Stimulated activated CD4-positive, alpha-beta T cell treated with anti-CD3 and anti-CD28 coated beads, Interleukin-4, amount 100 ng/mL, for 1 hour (primary cell): ENCODE results near the gene U2AF2.
"Not testable (repeated sequence)": the region's sequence is repeated elsewhere in the genome, so short reads cannot be mapped to it uniquely, and the experiment has no call there.

Experiments
- DNase-seq: peaks from one replicate; pipeline ENCODE4 v3.0.0-alpha.2; 2020

U2AF2 gene

DNA sequence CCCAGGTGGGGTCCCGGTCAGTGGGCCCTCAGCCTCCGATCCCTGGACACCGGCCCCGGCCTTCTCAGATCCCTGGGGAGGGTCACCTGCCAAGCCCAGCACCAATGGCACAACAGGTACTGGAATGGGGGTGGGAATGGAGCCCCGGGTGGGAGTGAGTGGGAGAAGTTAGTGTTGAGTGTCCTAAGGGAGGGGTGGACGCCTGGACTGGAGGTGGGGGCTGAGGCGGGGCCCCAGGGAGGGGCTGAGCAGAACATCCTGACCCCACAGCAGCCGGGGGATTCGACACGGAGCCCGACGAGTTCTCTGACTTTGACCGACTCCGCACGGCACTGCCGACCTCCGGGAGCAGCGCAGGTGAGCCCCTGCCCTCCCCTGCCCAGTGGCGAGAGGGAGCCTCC lies 37.8 kb downstream of the U2AF2 start:
- no peak for DNase-seq

DNA sequence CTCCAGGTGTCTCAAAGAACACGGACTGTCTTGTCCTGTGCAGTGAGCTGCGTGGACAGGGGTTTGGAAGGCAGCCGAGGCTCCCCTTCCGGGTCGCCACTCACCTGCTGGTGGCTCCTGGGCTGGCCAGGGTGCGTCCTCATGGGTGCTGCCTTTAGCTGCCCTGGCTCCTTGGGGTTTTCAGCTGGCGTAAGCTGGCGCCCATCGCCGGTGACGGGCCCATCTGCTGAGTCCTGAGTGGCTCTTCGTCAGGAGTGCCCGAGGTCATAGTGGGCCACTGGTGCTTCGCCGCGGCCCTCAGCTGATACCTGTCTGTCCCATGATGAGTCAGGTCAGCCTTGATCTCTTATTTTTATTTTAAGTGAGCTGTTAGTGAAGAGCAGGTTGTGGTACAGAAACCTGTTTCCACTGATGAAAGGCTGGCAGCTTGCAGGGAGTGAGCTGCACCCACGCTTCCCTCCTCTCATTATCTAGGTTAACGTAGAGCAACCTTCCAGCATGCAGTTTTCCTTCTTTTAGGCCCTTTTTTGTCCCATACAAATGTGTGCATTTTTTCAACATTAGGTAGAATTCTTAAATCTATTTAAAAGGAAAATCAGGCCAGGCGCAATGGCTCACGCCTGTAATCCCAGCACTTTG lies 38.6 kb downstream of the U2AF2 start:
- no peak for DNase-seq

DNA sequence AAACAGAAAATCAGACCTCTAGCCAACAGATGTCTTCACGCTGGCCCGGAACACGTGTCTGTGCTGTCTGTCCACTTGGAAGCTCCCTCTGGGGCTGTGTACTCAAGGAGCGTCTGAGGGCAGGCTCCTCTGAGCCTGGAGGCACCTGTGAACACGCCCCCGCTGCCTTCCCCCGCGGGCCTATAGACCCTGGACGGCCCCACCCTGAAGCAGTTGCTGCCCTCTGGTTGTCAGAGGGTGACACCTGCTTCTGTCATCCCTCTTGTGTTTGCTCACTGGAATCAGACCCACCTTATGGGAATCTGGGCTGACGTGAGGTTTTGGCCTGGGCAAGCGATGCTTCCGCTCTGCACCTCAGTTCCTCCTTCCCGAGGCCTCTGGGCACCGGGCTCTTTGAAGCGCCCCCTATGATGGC lies 39.4 kb downstream of the U2AF2 start:
- no peak for DNase-seq

DNA sequence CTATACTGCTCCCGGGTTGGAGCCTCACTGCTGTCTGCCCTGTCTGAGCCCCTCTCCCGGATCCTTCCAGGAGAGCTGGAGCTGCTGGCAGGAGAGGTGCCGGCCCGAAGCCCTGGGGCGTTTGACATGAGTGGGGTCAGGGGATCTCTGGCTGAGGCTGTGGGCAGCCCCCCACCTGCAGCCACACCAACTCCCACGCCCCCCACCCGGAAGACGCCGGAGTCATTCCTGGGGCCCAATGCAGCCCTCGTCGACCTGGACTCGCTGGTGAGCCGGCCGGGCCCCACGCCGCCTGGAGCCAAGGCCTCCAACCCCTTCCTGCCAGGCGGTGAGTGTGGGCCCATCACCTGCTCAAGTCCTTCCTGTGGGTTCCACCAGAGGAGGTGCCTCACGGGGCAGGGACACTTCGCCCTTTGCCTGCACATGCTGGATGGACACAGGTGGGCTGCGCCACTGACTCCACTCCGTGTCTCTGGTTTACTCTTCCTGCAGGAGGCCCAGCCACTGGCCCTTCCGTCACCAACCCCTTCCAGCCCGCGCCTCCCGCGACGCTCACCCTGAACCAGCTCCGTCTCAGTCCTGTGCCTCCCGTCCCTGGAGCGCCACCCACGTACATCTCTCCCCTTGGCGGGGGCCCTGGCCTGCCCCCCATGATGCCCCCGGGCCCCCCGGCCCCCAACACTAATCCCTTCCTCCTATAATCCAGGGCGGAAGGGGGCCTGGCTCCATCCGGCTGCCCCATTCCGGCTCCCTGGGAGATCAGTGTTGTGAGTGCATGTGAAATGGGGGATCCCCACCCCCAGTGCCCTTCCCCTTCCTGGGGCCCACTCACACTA lies 40.0 kb downstream of the U2AF2 start:
- DNase-seq: no peak

DNA sequence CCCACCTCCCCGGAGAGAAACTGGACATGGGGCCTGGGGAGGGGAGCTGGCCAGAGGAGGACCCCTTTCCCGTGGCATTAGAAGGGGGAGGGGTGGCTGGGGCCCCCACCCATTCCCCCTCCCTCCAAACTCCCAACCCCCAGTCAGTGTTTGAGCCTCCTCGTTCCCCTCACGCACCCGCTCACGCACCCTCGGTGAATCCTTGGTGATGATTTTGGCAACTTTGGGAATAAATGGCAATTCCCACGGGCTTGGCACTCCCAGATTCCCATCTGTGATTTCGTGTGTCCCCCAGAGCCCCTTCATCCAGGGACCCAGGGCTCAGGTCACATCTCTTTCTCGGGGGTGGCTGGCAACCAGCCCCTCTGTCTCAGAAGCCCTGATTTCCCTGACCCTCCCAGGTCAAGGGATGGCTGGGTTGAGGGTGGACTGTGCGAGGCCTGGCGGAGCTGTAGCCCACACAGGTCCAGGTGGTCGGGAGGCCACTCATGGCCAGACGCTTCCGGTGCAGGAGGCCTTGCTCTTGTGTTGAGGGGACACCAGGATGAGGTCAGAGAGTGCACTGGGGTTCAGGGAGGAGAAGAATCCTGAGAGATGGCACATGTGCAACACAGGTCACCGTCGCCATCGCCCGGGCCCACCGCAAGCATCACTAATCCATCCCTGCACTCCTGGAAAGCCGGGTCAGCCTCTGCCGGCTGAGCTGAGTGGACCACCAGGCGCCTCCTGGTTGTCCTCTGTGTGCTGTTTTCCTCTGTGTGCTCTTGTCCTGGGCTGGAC lies 40.9 kb downstream of the U2AF2 start:
- no peak for DNase-seq

DNA sequence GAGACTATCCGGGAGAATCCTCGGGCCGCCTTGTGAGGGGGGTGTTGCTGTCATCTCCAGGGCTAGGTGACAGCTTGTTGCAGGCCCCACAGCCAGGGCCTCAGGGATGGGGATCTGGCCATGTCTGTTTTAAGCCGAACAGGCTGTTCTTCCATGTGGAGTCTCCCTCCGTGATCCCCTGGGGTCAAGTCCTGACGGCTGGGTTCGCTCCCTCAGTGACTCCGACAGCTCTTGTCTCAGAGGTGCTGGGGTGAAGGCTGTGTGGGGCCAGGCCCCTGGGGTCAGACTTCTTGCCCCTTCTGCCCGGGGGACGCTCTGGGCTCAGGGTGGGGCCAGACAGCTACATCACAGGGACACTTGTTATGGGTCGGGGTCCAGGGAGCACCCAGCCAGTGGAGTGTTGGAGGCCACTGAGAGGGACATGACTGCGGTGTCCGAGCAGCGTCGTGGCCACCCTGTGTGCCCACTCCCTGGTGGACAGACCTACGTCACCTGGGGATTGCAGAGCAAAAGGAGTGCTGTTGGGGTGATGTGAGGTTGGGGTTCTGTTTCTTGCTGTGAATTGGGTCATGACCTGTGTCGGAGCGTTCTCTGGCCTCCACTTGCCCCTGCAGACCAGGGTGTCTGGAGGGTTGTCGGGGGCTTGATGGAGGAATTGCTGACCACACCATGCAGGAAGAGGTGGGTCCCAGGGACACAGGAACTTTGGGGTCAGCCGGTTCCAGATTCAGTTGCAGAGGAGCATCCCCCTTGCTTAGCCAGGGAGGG lies 41.6 kb downstream of the U2AF2 start:
- no peak for DNase-seq

DNA sequence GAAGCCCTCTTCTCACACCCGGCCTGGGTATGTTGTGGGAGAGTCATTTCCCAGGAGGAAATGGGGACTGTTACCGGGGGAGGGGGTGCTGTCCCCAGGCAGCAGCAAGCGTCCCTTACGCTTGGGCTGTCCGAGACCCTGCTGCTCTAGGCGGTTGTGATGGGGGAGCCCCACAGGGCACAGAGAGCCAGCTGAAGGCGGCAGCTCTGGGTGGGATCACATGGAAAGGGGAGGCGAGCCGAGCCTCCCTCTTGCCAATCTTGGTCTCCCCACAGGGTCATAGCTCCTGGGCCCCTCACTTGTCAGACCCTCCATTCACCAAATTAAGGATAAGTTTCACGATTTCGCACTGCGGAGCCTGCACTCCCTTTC lies 42.2 kb downstream of the U2AF2 start:
- no peak for DNase-seq

DNA sequence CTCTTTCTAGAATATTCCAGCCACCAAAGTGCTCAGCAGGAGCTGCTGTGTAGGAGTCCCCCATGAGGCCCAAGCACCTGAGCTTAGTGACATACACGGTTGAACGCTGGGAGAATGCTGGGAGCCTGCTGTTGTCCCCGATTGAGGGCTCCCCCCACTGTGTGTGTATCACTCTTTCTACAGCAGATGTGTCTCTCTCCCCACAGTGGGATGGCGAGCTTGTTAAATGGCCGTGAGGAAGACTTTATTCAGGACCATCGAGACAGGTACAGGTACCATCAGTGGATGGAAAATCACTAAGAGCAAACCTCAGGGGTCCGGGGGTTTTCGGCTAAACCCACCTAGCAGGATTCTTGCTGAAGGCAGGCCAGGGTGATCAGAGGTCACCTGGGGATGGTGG lies 42.9 kb downstream of the U2AF2 start:
- no peak for DNase-seq

DNA sequence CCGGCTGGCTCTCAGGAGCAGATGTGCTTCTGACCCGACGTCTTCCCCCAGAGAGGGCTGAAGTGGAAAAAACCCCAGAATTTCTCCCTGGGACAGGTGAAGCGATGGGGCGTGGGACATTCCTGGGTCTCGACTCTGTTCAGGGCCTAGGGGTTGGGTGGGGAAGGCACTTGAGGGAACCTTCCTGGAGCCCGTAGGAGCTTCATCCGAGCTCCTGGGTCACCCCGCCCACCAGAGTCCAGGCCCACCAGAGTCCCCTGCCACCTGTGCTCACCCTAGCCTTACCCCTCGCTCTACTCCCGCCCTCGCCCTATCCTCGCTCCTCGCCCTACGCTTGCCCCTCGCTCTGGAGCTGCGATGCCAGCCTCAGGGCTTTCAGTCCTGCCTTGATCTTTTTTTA lies 43.4 kb downstream of the U2AF2 start:
- no peak for DNase-seq

DNA sequence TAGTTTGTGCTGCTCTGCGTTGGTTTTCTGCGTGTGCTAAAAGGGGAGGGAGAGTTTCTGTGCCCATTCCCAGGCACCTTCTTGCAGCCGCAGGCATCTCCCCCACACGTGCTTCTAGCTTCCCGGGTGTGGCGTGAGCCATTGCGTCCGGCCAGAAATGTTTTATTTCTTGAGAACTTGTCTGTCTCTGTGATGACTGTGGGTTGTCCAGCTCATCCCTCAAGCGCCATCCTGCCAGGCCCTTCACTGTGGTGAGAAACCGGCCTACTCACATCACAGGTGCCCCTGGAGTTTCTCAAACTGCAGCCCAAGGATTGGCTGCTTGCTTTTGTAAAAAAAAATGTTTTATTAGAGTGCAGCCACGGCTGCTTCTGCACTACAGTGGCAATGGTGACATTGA lies 44.4 kb downstream of the U2AF2 start:
- no peak for DNase-seq

DNA sequence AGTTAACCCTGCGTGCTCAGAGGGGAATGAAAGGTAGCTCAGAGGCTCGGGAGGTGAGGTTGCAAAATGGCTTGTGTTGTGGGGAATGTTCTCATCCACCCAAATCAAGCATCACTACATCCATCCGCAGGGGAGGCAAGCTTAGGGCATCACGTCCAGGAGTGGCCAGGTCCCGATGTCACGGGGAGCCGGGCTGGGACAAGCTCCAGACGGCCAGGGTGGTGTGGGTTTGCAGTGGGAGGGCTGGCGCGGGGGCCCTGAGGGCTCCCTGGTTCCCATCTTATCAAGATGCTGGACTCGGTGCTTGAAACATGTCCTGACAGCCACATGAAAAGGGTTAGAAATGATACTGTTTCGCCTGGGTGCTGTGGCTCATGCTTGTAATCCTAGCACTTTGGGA lies 46.0 kb downstream of the U2AF2 start:
- no peak for DNase-seq

DNA sequence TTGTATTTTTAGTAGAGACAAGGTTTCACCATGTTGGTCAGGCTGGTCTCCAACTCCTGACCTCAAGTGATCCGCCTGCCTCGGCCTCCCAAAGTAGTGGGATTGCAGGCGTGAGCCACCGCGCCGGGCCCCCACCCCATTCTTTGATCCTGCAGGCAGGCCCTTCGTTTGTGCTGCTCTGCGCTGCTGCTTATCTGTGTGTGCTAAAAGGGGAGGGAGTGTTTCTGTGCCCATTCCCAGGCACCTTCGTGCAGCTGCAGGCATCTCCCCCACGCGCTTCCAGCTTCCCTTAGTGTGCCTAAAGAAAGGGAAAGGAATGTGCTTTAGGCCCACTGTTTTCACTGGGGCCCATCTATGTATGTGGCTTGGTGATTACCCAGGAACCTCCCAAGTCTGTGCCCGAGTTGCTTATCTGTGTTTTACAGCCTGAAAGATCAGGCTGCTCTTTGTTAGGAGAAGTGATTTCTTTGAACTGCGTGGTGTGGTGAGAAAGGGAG lies 47.3 kb downstream of the U2AF2 start:
- no peak for DNase-seq

DNA sequence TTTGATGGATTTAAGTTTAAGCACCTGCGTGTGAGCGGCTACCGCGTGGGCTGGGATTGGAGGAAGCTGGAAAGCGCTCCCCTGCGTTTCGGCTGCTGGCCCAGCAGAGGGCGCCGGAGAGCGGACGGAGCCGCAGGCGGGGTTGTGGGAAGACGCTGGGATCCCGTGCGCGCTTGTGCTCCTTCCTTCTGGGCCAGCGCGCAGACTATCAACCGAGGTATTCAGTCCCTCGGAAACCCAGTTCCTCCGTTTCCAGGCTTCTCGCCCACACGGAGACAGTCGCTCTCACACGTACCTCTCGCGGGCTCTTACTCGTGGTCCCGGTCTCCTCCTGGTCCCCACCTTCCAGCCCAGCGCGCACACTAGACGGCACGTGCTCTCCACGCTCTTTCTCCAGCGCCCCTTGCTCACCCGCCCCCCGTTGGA lies 49.0 kb downstream of the U2AF2 start:
- peak; percentile 56 for DNase-seq

DNA sequence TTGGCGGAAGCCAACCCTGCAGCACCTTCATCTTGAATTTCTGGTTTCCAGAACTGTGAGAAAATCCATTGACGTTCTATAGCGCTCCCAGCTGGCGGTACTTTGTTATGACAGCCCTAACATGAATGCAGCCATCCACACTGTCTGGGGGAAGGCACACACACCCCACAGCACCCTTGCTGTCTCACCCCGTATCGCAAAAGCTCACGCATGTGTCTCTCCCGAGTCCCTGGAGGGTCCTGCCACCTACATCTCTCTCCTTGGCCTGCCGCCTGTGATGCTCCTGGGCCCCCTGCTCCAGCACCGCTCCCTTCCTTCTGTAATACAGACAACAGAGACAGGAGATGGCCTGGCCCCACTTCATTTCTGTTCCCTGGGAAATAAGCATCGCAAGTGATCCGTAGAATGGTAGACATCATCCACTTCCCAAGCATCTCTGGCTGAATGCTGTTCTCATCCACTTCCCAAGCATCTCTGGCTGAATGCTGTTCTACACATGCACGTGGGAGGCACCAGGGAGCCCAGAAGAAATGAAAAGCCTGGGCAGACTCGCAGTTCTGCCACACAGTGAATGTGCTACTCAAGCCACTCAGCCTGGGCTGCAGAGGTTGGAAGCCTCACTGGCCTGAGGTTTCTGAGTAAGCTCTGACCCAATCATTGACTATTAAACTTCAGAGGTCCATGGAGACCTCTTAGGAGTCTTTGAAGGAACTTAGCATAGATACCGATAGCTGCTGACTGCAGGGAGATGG lies 49.8 kb downstream of the U2AF2 start:
- DNase-seq: no peak

DNA sequence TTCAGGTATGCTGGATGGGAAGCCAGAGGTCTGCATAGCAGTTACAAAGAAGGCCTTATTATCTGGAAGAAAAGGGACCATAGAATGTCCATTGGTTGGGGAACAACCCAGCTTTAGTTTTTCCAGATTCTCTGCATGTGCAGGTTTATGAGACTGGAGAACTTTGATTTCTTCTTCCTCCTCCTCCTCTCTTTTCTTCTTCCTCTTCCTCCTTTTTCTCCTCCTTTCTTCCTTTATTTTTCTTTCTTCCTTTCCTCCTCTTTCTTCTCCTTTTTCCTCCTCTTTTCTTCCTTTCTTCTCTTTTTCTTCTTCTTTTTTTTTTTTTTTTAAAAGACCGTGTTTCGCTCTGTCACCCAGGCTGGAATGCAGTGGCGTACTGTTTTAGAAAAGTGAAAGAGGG lies 51.1 kb downstream of the U2AF2 start:
- DNase-seq: no peak

DNA sequence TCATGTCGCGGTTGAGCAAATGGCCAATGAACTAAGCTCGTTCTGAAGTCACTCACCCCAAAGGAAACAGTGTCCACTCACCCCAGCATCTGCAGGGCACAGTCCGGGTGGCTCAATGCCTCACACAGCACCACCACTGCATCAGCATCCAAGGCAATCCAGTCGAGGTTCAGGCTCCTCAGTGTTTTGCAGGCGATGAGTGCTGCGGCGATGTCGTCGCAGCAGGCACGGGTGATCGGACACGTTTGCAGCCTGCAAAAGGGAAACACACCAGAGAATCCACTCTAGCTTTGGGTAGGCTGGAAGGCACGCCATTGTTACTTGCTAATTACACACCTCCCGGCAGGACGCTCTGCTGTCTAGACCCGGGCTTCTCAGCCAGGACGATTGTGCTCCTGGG lies 56.9 kb downstream of the U2AF2 start:
- no peak for DNase-seq

DNA sequence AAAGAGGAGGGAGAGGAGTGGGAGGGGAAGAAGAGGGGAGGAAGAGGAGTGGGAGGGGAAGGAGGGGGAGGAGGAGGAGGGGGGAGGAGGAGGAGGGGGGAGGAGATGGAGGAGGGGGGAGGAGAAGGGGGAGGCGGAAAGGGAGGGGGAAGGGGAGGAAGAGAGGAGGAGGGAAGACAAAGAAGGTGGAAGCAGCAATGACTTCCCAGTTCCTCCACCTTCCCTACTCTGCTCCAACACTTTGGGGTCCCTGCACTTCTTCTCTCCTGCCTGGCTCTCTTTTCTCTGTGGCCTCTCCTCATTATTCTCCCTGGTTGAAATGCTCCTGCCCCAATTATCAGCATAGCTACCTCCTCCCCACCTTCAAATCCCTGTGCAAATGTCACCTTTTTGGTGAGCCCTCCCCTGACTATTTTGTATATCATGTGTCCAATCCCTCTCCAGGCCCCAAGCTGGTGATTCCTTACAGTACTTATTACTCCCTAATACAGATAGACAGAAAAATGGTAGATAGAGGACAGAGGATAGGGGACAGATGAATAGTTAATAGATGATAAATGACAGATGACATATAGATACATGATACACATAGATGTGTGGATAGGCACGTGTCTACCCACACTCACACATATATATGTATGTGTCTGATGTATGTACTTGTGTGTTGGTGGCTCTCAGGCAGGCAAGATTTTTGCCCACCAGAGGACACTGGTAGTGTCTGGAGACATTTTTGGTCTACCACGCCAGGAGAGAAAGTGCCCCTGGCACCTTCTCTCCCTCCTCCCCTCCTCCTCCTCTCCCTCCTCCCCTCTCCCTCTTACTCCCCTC lies 58.2 kb downstream of the U2AF2 start:
- DNase-seq: no peak

DNA sequence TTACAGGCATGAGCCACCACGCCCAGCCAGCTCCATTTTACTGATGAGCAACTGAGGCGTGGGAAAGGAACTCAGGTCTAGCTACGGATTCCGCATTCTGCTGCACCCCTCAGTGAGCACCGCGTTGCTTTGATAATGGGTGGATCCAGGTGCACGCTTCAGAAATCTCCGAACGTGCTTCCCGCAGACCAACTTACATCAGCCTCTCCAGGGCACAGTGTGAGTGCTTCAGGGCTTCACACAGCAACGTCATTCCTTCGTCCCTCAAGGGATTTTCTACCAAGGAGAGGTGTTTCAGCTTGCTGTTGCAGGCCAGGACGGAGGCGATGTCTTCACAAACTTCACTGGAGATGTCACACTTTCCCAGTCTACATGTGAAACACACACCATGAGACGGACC lies 61.7 kb downstream of the U2AF2 start:
- DNase-seq: no peak

DNA sequence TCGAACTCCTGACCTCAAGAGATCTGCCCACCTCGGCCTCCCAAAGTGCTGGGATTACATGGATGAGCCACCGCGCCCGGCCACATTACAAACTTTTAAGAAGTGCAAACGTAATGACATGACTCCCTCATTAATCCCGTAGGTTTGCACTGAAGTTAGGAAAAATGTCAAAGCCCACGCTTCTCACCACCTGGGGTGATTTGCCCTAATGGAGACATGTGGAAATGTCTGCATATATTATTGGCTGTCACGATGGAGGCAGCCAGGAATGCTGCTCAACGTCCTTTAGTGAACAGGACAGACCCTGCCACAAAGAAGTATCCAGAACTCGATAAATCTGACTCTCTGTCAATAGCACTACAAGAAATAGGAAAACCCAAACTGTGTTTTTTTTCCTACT lies 62.4 kb downstream of the U2AF2 start:
- DNase-seq: no peak

DNA sequence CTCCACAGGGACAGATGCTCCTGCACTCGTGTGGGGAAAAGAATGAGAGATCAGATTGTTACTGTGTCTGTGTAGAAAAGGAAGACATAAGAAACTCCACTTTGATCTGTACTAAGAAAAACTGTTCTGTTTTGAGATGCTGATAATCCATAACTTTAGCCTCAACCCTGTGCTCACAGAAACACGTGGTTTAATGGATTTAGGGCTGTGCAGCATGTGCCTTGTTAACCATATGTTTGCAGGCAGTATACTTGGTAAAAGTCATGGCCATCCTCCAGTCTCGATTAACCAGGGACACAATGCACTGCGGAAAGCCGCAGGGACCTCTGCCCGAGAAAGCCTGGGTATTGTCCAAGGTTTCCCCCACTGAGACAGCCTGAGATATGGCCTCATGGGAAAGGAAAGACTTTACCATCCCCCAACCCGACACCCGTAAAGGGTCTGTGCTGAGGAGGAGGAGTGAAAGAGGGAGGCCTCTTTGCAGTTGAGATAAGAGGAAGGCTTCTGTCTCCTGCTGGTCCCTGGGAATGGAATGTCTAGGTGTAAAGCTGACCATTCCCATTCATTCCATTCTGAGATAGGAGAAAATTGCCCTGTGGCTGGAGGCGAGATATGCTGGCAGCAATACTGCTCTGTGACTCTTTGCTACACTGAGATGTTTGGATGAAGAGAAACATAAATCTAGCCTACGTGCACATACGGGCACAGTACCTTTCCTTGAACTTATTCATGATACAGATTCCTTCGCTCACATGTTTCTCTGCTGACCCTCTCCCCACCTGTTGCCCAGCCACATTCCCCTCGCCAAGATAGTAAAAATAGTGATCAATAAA lies 63.3 kb downstream of the U2AF2 start:
- DNase-seq: not testable (repeated sequence)
